GM19397 (cell line): Measurements from ENCODE around the gene CPNE5.

Experiments used
- ATAC-seq: cut with Tn5 transposase; IDR thresholded peaks from one replicate; pipeline ENCODE4 v1.9.1; 2021; ENCODE audit warnings: mild to moderate bottlenecking, moderate library complexity; ENCODE audit not compliant: unreplicated experiment

Gene CPNE5

DNA sequence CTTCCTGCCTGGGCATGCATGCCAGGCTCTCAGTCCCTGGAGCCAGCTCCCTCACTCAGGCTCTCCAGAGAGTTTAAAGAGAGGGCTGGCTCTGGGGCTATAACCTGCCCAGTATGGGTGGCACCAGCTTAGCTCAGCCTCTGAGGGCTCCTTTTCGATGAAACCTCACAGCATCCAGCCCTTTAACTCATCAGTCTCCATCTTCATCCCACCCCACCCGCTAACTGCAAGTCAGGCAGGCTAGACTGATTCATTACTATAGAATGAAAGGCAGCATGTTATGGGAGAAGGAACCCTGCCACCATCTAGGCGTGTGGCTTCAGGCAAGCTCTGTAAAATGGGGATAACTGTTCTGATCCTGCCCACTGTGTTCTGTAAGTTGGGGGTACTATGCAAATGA, 88.2 kb downstream of the CPNE5 start:
- no peak for ATAC-seq

DNA sequence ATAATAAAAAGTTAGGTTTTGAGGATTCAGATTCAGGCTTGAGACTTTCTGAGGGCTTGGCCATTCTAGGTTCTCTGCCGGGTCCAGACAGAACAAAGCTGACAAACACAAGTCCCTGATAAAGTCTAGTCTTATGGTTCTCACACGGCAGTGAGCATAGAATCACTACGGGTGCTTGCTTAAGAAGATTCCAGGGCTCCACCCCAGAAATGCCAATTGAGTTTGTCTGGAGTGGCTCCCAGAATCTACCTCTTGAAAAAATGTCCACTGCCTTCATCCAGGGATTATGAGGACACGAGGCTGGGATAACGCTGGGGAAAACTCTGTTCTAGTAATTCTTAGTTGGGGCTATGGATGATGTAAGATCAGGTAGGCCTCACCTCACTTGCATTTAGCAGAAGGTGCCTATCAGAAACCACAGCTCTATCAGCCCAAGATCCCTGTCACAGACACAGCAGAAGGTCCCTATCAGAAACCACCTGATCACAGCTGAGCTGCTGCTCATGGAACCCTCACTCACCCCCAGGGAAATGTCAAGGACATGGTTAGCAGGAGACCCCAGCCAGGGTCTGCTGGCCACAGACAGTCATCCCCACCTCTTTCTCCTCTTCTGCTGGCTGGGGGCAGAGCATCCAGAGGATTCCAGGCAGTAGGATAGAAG, 89.3 kb downstream of the CPNE5 start:
- ATAC-seq: no peak

DNA sequence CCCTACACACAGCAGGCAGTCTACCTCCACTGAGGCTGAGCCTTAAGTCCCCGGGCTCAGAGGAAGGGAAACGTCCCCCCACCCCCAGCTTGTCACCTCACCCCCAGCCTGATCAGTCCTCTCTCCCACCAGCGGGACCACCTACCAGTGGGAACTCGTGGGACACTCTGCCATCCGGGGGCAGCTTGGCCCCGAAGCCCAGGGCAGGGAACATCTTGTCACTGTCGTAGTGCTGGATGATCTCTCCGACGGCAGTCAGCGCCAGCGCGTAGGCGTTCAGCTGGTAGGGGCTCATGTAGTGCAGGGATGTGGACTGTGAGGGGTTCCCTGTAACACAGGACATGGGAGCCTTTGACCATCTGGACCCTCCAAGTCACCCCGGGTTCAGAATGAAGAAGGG, 93.0 kb downstream of the CPNE5 start:
- ATAC-seq: no peak

DNA sequence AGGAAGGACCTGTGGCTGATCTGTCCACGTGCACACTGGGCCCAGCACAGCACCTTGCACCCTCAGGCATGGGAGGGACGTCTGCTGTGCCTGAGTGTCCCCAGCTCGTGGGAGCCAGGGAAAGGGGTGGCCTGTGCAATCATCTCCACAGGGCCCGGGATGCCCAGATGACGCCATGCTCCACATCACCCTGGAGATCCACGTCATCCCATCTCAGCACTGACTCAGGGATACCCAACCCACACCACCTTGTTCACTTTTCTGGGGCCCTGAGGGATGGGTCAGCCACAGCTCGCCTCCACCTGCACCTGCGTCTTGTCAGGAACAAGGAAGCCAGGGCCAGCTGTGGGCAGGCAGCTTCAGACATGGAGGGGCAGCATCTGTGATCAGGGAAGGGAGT, 93.4 kb downstream of the CPNE5 start:
- ATAC-seq: no peak

DNA sequence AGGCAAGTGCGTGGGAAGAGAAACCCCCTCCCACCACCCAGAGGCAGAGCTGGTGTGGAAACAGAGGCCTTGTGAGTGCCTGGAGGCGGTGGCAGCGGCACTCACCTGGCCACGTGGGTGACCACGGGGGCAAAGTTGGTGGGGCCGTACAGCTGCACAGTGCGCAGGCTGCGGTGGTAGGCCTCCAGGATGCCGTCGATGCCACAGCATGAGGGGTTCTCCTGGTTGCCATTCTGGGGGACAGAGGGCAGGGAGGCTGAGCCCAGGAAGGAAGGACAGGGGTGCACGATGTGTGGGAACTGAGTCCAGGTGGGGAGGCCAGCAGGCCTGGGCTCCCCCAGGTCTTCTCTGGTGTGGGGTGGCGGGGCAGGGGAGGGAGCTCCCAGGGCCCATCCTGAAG, 94.0 kb downstream of the CPNE5 start:
- ATAC-seq: no peak

DNA sequence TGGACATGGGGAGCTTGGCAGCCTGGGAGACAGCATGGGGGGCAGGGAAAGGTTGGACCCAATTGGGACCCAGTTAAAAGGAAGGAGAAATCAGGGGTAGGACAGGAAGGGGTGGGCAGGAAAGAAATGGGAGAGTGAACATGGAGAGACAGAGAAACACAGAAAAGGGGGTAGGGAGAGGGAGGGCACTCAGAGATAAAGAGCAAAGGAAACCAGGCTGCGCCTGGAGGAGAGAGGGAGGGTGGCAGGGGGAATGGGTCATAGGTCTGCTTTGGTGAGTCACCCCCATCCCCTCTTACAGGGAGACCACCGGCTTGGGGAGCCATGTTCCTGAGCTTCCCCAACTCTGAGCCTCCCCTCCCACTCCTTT, 95.0 kb downstream of the CPNE5 start:
- no peak for ATAC-seq

DNA sequence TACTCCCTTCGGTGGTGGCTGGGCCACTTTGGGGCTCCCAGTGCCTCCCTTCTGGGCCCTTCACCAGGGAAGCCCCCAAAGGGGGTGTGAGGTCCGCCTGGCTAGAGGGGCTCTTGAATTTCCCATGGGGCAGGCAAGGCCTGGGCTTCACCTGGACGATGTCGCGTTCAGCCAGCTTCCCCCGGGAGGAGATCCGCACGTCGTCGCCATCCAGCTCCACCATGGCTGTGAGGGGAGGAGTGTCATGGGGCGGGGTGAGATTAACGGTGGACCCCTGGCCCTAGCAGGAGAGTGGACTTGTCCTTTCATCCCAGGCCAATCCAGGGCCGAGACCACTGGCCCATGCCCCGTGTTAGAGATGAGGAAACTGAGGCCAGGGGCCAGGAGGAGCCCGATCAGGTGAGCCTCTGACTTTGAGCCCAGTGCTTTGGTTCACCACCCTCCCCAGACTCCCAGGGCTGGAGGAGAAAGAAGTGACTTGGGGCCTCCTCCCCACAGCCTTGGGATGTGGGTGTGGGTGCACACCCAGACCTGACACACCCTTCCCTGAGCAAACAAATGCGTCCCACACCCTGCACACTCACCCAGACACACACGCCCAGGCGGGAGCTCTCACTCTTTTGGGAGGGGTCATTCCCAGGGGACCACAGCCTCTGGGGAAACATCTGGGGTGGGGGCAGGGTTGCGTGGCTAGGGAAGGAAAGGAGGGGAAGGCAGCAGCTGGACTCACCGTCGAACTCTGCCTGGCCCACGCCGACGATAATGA, 95.5 kb downstream of the CPNE5 start:
- ATAC-seq: no peak

DNA sequence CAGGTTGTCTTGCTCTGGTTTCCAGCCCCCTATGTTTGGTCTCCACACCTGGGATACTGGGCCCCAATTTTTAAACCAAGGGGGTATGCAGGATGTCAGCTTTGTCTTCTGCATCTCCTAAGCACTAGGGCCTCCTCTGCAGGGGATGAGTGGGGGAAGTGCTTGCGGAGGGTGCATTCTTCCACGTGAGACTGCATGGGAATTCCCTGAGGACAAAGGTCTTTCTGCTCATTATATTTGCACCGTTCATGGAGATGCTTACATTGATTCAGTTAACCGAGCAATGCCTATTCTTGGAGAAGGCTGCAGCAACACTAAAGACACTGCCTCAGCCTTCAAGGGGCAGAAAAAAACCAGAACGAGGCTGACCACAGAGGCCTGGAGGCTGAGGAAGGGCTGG, 96.2 kb downstream of the CPNE5 start:
- ATAC-seq: no peak

DNA sequence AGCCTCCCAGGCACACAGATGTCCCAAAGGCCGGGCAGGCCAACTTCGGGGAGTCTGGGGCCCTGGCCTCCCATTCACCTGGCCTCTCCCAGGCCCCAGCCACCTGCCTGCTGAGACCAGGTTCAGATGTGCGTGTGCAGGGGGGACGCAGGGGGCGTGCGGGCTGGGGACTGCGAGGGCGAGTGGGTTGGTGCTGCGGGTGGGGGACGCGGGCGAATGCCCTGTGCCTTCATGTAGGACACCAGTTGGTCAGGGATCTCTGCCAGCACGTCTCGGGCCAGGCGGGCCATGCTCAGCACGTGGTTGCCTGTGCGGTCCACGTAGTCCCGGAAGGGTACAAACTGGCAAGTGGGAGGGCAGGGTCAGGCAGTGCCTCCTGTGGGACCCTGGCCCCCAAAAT, 97.1 kb downstream of the CPNE5 start:
- ATAC-seq: no peak

DNA sequence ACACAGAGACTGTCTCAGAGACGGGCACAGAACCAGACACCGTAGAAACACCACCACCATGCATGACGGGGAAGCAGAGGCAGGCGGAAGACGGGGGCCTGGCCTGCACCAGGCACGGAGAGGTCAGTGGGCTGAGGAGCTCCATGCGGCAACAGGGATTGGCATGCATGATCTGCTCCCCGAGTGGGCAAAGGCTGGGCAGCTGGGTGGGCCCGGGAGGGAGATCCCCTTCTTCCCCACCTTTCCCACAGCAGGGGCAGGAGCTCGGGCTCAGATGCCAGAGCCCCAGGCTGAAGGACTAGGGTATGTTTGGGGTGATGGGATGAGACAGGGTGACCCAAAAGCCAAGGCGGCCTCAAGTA, 98.4 kb downstream of the CPNE5 start:
- no peak for ATAC-seq

DNA sequence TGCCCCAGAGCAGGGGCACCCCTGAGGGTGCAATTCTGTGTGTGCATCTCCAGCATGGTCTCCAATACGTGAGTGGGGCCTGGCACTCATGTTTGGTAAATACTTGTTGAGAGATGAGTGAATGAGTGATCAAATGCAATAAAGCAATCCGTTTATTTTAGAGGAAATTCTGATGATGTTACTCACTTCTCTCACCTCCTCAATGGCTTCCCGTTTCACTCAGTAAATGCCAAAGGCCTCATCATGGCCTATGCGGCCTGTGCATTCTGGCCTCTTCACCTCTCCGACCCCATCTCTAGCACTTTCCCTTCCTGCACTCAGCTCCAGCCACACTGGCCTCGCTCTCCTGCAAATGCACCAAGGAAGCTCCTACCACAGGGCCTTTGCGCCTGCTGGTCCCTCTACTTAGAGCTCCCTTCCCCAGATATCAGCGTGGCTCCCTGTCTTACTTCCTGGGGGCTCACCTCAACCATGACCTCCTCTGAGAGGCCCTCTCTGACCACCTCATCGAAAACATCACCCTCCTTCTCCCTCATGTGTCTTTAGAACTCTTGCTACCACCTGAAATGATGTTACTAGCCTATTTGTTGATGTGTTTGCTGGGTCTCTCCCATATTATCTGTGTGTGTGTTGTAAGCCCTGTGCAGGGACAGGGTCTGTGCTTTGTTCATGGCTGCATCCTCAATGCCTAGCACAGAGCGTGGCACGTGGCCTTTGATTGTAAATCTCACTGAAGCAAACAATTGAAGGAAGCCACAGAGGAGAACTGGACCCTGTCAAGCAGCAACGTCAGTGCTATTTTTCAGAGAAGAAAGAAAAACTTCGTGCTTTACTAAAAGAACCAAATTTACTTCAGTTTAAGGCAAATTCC, 99.1 kb downstream of the CPNE5 start:
- ATAC-seq: no peak

DNA sequence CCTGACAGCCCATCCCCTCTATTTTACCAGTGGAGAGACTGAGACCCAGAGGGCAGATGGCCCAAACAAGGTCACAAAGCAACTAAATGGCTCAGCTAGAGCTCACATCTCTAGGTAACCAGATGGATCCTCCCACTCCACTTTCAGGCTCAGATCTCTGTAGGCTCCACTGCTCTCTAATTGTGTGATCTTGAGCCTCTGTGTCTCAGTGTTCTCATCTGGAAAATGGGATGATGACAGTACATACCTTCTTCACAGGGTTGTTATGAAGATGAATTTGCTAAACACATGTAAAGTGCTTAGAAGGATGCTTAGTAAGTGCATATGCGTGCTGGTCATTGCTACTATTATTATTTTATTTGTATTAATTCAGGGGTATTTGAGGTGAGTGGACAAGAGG, 101.1 kb downstream of the CPNE5 start:
- no peak for ATAC-seq

DNA sequence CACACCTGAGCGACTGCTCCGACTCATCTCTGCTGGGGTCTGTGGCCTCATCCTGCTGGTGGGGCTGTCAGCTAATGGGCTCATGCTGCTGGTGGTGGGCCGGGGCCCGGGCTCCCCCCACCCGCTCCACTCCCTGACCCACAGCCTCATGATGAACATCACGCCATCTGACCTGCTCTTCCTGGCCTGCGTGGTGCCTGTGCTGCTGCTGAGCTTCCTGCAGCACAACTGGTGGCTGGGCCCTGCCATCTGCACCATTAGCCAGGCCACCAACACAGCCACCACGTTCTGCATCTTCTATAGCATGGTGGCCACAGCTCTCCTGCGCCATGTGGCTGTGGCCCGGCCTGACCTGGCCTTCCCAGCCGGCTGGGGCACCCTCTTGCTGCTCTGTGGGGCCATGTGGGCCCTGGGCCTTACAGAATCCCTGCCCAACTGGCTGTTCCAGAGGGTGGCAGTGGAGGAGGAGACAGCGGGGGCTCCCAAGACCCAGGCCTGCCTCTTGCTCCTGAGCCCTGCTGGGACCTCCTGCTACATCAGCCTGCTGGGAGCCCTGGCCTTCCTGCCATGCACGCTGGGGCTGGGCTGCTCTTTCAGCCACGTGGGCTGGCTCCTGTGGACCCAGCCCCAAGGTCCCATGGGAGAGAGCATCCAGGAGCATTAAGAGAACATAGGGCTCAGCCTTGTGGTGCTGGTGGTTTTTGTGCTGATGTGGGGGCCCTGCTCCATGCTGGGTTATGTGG, 102.0 kb downstream of the CPNE5 start:
- ATAC-seq: no peak

DNA sequence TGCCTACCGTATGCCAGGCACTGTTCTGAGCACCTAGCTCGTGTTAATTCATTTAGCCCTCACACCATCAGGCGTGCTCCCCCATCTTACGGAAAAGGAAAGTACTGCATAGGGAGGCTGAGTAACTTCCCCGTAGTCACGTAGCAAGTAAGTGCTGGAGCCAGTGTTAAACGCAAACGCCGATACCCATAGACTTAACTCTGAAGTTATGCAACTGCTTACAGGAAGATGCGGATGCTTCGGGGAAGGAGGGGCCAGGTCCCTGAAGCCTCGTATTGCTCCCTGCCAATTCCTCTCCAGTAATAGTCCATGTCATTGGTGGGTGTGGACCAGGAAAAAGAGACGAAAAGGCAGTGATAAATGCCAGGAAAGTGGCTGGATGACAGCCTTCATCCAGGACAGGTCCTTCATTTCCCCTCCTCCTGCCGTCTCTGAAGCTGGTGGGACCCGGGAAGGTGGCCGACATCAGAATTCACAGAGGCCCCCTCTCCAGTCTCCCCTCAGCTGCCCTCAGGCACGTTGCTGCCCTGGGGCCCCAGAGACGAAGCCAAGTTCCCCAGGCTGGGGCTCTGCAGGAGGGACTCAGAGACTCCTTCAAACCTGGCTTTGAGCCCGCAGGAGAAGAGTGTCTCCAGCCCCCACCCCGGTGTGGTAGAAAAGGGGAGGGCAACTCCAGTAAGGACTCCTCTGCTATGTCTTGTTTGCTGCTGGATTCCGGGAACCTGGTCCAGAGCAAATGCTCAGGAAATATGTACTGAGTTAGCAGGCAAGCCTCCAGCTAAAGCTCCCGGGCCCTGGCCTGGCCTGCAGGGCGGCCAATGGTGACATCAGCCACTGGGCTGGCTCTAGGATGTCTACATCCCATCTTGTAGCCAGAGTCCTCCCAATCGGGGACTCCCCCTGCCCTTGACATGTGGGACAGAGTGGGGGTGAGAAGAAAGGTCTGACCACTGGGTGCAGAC, 103.9 kb downstream of the CPNE5 start:
- ATAC-seq: no peak

DNA sequence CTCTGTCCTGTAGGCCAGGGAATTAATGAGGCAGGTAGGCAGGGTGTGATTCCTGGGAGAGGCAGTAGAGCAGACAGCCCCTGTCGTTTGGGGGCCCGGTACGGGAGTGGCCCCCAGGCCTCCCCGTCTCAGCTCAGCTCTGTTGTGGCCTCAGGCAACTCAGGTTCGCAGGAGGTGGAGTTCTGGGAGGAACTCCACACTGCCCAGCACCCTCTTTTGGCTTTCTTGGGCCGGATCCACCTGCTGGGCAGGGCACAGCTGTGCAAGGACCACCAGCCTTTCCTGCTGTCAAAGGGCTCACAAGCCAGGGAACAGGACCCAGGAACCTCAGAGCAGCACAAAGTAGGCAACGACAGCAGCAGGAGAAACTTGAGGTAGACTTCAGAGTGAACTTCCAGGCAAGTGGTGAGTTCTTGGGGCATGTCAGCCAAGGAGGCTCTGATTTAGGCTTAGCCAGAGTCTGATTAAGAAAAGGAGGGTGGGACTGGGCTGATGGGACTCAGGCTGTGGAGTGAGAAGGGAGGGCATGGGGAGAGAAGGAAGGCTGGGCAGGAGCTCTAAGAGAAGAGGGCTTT, 104.7 kb downstream of the CPNE5 start:
- ATAC-seq: no peak

DNA sequence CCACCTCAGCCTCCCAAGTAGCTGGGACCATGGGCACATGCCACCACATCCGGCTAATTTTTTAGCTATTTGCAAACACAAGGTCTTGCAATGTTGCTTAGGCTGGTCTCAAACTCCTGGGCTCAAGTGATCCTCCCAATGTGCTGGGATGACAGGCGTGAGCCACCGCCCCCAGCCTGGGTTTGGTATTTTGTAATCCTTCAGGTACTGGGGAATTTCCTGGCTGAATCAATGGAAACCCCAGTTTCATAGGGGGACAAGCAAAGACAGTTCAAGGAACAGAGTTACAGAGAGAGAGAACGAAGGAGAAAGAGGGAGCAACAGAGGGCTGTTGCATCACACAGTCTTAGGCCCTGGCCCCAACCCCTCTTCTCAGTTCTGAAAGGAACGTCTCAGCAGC, 105.9 kb downstream of the CPNE5 start:
- no peak for ATAC-seq

DNA sequence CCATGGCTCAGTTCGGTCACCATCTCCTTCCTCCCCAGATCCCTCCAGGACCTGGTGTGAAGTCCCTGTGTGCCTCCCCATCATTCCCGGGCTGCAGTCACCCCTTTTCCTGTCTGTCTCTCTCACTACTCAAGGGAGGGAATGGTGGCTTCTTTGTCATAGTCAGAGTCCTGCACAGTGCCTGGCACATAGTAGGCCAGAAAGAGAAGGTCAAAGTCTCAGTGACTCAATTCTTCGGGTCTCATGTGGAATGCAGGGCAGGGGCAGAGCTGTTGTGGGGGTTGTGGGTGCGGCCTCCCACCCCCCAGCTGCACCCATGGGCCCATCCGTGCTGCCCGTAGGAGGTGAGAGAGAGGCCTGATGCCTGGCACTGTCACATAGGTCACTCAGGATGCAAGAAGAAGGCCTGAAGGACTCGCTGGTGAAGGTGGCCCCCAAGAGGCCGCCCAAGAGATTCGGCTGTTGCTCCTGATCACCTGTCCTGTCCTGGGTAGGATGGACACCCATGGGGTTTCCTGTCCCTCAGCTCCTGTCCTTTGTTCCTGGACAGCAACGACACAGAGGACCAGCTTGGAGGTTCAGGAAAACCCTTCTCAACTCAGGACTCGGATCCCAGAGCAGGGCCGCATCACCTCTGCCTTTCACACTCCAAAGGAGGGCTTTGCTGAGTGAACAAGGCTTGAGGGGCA, 107.5 kb downstream of the CPNE5 start:
- ATAC-seq: no peak

DNA sequence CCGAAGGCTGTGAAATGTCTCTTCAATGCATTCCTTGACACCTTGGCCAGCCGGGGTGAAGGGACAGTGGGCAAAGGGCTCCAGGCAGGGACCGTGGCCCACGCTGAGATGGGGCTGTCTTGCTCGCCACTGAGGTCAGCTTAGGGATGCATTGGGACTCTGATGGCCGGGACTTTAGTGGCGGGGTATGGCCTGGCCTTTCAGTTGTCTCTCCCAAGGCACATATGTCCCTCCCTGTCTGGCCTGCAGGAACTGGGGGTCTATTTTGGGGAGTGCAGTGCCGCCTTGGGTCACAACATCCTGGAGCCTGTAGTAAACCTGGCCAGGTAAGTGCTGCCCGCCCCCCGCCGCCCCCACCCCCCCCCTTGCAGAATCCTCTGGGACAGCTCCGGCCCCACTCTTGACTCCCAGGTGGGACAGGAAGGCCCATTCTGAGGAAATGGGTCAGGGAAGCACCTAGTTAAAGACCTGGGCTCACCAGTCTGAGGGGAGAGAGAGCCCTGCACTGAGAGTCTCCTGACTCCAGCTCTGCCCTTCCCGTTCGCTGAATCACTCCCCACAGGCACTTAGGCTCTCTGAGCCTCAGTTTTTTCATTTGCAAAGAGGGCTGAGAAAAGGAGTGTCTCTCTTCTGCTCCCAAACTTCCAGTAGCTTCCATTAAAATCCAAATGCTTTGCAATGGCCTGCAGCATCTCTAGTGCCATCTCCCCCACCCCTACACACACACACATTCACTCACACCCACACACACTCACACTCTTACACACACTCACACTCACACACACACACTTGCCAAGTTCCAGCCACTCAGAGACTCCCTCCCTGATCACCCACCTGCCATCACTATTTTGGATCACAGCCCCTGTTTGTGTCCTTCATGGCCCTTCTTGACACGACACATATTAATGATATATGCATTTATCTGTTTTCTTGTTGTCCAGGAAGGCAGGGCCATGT, 108.5 kb downstream of the CPNE5 start:
- ATAC-seq: no peak
